ENCODE measurements around the gene C6orf132. TPM values are rescaled to one million over a fixed set of nuclear protein-coding genes. Genes with fewer than 3 reads are reported as not detected.
"Not testable (repeated sequence)": the region's sequence is repeated elsewhere in the genome, so short reads cannot be mapped to it uniquely, and the experiment has no call there.

Gene C6orf132
- total RNA-seq, 1 donor from 2014 or later = not detected

DNA sequence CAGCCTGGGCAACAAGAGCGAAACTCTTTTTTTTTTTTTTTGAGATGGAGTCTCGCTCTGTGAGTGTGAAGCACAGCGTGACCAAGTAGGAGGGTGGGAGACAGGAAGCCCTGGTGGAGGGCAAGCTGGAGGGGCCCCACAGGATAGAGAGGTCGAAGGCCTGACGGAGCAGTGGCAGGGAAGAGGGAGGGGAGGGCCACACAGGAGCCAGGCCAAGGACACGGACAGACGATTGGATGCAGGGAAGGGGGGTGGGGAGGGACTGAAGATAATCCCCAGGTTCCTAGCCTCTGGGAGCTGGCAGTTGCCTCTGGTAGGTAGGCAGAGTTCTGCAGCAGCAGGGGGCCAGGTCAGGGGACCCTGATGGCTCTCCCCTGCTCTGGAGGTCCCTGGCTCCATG, 20.0 kb upstream of the C6orf132 start:
- DNase-seq = no peak

GRCh38 chr6:42159431-42160024, 17.1 kb upstream of the C6orf132 start:
- no peak for DNase-seq

DNA sequence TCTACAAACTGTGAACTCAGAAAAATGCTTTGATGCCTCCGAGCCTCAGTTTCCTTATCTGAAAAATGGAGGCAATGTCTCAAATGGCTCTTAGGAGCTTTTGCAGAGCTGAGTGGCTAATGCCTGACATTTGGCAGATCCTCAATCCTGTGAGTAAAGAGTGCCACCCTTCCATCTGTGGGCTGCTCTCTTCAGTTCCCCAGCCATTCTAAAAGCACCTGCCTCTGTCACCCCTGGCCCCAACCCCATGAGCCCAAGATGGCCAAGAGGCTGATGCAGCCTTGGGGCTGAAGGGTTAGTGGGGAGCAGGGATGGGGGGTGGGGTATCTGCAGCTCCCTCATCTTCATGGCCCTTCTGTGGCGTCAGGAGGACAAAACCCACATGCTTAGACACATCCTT, 16.2 kb upstream of the C6orf132 start:
- no peak for DNase-seq

DNA sequence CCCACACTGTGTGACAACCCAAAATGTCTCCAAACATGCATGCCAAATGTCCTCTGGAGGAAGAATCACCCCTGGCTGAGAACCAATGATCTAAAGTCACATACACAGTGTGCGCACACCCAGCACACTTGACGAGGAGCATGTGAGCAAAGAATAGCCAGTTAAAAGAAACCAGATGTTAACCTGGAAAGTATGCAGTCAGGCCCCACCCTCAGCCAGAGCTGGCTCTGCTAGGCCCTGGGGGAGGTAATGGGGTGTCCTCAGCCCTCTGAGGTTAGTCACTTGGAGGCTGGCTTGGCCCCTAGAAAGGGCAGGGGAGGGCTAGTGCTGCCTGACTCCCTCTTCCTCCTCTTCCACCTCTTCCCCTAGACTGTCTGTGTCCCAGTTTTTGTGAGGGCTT, 15.6 kb upstream of the C6orf132 start:
- DNase-seq = no peak

- no peak for DNase-seq
Observed at GRCh38 chr6:42156638-42157037, 14.2 kb upstream of the C6orf132 start.

DNA sequence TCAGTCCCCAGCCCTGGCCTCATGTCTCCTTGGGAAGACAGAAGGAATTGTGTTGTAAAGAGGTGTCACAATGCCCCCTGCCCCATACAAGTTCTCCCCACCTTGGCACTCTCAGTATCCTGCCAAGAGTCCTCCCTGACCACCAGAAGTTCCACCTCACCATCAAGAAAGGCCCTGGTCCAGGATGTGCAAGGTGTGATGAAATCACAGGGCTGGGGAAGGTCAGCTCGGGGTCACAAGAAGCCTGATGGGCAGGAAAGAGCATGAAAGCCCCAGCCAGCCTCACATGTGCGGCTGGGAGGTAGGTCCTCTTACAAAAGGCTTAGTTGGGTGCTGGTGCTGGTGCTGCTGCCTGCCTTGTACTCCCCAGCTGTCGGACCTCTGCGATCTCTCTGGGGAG, 12.9 kb upstream of the C6orf132 start:
- DNase-seq = no peak

DNA sequence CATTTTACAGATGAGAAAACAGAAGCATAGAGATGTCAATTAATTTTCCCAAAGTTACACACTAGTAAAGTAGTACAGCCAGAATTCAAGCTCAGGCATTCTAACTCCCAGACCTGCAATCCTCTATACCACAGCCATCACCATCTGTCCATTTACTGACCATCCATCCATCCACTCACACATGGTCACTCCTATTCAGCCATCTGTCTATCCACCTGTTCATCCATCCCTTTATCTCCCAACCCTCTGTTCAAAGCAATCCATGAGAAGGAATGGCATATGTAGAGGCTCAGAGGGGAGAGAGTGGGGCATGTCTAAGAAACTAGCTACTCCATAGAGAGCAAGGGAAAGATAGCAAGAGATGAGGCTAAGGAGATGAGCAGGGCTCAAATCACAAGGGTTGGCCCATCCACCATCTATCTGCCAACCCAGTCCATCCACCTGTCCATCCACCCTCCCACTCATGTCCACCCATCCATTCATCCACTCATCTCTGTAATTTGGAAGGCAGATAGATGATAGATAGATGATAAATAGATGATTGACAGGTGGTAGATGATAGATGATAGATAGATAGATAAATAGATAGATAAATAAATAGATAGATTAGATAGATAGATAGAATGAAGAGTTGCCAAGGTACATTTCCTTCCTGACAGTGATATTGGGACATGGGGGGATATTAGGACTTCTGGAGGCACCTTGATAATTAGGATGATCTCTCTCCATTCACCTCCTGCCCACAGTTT, 12.2 kb upstream of the C6orf132 start:
- DNase-seq = no peak

DNA sequence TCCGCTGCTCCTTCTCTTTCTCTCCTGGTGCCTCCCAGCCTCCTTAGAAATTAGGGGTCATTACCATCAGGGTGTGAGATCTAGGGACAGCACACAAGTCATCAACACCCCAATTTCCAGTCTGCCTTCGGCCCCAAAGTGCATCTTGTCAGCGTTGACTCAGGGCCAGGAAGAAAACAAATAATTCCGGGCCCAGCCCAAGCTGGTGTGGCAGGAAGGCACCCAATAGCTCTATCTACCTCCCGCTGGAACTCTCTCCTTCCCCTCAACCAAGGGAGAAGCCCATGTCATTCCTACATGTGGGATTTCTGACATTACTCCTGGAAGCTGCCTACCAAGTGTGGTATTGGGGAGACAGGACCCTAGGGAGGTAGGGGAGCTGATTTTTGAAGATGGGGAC, 11.5 kb upstream of the C6orf132 start:
- DNase-seq = no peak

GRCh38 chr6:42152528-42153213, 10.3 kb upstream of the C6orf132 start:
- DNase-seq = not testable (repeated sequence)

- no peak for DNase-seq
Observed at GRCh38 chr6:42152024-42152423, 9.6 kb upstream of the C6orf132 start.

GRCh38 chr6:42150254-42150653, 7.8 kb upstream of the C6orf132 start:
- DNase-seq = no peak

DNA sequence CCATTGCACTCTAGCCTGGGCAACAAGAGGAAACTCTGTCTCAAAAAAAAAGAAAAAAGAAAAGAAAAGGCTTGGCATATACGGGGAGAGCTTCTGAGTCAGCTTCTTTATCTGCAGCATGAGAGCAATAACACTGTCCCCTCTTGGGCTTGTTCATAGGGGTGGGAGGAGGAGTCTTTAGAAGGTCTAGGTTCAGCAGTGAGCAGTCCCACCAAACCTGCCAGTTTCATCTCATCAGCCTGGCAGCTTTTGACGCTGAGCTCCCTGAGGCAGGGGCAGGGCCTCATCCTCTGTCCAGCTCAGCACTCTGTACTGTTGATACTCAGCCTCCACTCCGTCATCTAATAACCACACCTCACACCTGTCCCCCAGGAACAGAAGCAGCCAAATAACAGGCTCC, 5.6 kb upstream of the C6orf132 start:
- DNase-seq = no peak

- DNase-seq = no peak
Observed at GRCh38 chr6:42147138-42147562, 4.7 kb upstream of the C6orf132 start.

DNA sequence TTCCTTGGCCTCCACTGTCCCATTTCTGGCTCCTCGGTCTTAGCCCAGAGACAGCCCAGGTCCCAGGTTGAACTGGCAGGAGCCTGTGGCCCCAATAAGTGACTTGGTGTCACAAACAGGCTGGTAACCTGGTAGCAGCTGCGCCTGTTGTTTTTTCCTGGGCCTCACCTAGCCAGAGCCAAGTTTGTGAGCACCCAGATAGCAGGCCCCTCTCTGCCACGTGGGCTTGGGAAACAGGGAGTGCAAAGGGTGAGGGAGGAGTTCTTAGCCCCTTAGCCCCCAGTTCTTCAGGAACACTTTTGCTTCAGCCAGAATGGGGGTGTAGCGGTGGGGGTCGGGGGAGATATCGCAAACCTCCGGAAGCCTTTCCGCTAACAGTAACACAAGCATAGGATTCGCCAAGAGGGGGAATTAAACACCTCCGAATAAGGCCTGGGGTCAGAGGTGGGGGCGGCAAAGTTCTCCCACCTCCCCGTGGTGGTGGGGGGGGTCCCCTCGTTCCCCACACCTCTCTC, 760 bp downstream of the C6orf132 start:
- no peak for DNase-seq

DNA sequence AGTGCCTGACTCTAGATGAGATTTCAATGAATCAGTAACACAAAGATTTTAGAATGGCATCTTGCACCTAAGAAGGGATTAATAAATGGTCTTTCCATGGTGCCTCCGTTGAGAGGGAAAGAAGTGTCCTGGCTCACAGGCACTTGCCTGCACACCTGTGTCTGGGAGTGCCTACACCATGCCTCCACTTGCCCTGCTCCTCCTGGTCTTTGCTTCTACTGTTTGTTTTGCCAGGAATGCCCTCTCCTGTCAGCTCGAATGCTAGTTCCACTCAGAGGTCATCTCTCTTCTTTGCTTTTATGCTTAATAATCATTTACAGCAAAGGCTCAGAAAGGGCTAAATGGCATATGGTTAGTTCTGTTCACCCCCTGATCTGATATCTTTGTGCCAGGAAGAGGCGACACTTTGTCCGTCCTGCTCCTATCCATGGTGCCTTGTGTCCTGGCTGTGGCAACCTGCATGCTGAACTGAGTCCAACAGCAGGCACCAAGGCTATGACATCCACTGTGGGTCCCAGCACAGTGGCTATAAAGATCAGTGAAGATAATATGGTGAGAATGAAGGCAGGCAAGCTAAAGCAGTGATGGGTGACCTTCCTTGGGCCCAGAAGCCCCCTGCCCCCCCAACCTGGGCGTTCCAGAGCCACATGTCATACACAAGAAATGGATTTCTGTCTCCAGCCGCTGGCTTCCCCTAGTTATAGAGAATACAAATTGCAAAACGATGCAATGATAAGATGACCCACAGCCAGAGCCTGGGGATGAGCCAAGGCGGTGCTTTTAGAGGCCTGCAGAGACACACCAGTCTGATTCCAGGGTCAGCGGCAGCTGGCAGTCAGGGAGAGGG, 1.4 kb downstream of the C6orf132 start:
- DNase-seq = no peak

DNA sequence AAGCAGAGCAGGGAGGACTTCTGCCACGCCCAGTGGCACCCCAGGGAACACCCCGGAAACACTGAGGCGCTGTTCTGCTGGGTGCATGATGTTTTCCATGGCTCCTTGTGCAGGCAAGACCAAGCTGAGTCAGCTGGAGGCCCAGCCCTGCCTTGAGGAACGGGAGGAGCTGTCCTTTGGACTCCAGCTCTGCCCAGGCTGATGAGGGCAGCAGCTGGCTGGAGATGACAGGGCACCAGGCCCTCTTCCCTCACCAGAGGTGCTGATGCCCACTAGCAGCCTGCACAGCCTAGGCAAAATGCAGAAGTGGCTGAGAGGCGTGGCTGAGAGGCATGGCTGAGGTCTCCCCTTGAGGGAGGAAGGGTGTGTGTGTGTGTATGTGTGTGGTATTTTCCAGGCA, 2.4 kb downstream of the C6orf132 start:
- no peak for DNase-seq

GRCh38 chr6:42138630-42139619, 3.5 kb downstream of the C6orf132 start:
- DNase-seq = peak; percentile 46

GRCh38 chr6:42138190-42138589, 4.2 kb downstream of the C6orf132 start:
- no peak for DNase-seq

DNA sequence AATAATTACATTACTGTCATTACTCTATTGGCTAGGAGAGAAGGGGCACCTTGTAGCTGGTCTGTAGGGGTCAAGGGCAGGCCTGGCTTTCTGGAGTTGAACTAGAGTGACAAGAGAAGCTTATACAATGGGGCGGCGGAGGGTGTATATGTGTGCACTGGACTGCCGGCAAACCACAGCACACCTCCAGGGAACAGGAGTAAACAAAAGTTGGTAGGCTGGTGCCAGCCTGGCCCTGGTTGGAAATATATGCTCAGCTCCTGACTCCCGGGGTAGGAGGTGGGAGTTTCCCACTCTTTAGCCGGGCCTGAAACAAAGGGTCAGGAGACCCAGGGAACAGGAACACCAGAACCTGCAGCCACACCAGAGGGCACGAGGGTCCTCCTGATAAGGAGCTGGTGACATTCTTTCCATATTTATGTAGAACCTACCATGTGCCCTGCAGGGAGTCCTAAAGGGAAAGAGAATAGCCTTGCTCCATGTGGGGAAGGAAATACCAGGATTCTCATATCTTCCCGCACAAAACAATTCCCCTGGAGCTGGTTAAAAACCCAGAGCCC, 5.1 kb downstream of the C6orf132 start:
- DNase-seq = peak; percentile 63

DNA sequence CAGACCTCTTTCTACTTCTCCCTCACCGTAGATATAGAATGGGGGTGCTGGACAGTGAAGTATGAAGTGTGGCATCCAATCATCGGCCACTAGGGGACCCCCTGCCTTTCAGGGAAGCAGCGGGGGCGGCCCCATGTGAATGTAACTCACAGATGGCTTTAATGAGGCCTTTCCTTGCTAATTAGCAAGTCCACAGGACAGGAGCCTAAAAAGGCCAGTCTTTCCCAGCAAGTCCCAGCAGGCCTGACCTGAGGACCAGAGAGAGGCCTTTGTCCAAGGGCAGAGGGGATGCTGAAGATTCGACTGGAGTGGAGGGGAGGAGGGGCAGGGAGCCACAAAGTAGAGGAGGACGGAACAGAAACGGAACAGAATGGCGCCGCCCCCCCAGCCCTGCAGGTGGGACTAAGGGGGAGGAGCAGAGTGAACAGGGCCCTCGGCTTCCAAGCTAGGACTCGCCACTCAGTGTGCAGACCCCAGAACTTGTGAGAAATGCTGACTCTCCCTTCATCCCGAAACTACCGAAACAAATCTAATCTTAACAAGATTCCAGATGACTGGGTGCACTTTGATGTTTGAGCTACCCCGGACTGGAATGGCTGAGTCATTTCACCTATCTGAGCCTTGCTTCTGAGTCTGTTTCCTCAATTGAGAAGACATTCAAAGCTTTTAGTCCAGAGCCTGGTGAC, 5.8 kb downstream of the C6orf132 start:
- peak; percentile 72 for DNase-seq

DNA sequence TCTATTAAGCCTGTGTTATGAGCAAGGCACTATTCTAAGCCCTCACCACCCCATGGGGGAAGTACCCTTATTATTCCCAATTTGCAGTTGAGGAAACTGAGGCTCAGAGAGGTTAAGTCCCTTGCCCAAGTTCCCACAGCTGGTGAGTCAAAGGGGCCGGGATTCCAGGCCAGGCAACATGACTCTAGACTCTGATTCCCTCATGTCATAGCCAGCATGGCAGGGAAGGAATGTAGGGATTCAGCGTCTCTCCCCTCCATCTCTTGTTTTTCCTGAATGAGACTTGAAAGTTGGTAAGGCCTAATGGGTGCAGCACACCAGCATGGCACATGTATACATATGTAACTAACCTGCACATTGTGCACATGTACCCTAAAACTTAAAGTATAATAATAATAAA, 6.7 kb downstream of the C6orf132 start:
- DNase-seq = no peak
